Measurements from ENCODE around the gene UBE2S. TPM values are rescaled to one million over a fixed set of nuclear protein-coding genes. Genes with fewer than 3 reads are reported as not detected.
A peak's percentile ranks its signal among the peaks of the same experiment; 100 is the strongest.
"Not testable (repeated sequence)": the region's sequence is repeated elsewhere in the genome, so short reads cannot be mapped to it uniquely, and the experiment has no call there.

Gene UBE2S
- 398 and 402 TPM in 2 replicates for total RNA-seq (2021; fragmentation: NEBNext Ultra II Directional; extraction: Animal tissue kit (Norgen Biotek cat#: 25700))
- polyA plus RNA-seq (2011; rRNA removed), result 466 and 530 TPM in 2 replicates
- polyA plus RNA-seq (2011; cell fraction: cytosol; rRNA removed), result 396 TPM
- polyA plus RNA-seq (2011; cell fraction: nucleus; rRNA removed), result 278 TPM
- polyA plus RNA-seq (2012, experiment 1 of 2), result 185 to 258 TPM (median 204 TPM) in 4 replicates
- 110 TPM for polyA plus RNA-seq (2012, experiment 2 of 2)
- 234 TPM for polyA plus RNA-seq (2013, experiment 1 of 2)
- polyA plus RNA-seq (2013, experiment 2 of 2), result 223 TPM
- 54.5 and 104 TPM in 2 replicates for polyA minus RNA-seq (2011; rRNA and poly(A)+ RNA removed)
- polyA minus RNA-seq (2011; cell fraction: cytosol; rRNA and poly(A)+ RNA removed), result 239 TPM
- 43.1 TPM for polyA minus RNA-seq (2011; cell fraction: nucleus; rRNA and poly(A)+ RNA removed)
- long read RNA-seq, experiment 1, transcript UBE2S-201 (4 exons, 2,548 nt), result major isoform, 162 of 235 reads
- long read RNA-seq, experiment 1, partial matches to known transcripts, result 36 of 235 reads
- long read RNA-seq, experiment 1, other reads (novel, unspliced or antisense), result 37 of 235 reads
- long read RNA-seq, experiment 2, result 0 reads

DNA sequence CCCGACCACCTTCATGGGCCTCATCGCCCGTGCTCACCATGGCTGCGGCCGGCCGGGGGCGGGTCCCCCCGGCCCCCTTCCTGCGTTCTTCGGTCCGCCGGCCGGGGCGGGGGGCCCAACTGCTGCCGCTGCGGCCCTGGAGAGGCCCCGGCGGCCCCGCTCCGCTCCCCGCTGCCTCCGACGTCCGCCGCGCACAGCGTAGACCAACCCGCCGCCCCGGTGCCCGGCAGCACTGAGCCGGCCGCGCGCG lies at the start of gene UBE2S:
UBE2S (minus strand) TSS at position 239 of the 250 bp plus-strand sequence; CDS start at position 40, 199 bp downstream.
- CTCF ChIA-PET (ENCODE audit: partially characterized antibody), result interaction anchor here (2.2 kb wide), 1 partner anchor 23 kb away, joined by 8 read pairs; the partner anchor contains the start of gene TMEM238

More for the DNA sequence above, at the start of gene UBE2S:
- Histone ChIP-seq H3K23me2 (ENCODE audit: low read depth, low read length) (peaks cover 13% of the 10 kb centered on the region), H3K4me1 (replicated peaks in 1 of 4; ENCODE audit: control insufficient read depth in 3 of 4, insufficient read depth in 4 of 4, low read length in 3 of 4) (peaks cover 0 to 20% (median 13%) of the 10 kb centered on the region in 4 experiments; a peak in 6 of 7 replicates), H3K56ac (replicated peaks; ENCODE audit: insufficient read length, low read depth, low read length) (peak within 1 kb of the TSS; percentile 62), H4K8ac (ENCODE audit: extremely low read depth, insufficient read depth, low read length) (peak within 1 kb of the TSS; percentile 97), H2AFZ (ENCODE audit: low read length) (peak within 1 kb of the TSS; percentile 75; the same call in 1 of the 2 replicates), H3K27ac (ENCODE audit: low read depth, low read length) (peak within 1 kb of the TSS; percentile 94), H2BK20ac (ENCODE audit: low read length) (peak within 1 kb of the TSS; percentile 92; the same call in 1 of the 2 replicates), H2AK5ac (ENCODE audit: low read depth, low read length) (peak within 1 kb of the TSS; percentile 95), H3K79me1 (ENCODE audit: low read depth, low read length) (peaks cover 15% of the 10 kb centered on the region), H3K9ac (replicated peaks in 1 of 4; ENCODE audit: extremely low read depth in 1 of 4, low read depth in 3 of 4, low read length in 3 of 4) (peak within 1 kb of the TSS; percentile 78 to 86 (median 84)), H3K4me2 (ENCODE audit: insufficient read depth in 1 of 2, low read depth in 2 of 2, low read length in 2 of 2) (peak within 1 kb of the TSS; percentile 88 to 99), H2BK12ac (ENCODE audit: low read depth, low read length) (peak within 1 kb of the TSS; percentile 64), H2BK5ac (ENCODE audit: low read depth, low read length) (peak within 1 kb of the TSS; percentile 97), H2BK120ac (replicated peaks; ENCODE audit: low read depth, low read length) (peak within 1 kb of the TSS; percentile 93), H3K36me3 (ENCODE audit: control insufficient read depth in 2 of 4, insufficient read depth in 4 of 4, low read length in 3 of 4) (peaks cover 17 to 43% (median 33%) of the 10 kb centered on the region in 4 experiments), H3K4ac (replicated peaks; ENCODE audit: insufficient read length, low read depth, low read length) (peak within 1 kb of the TSS; percentile 94), H4K20me1 (replicated peaks in 1 of 2; ENCODE audit: control insufficient read depth in 1 of 2, insufficient read depth in 2 of 2, low read length in 2 of 2) (peaks cover 28 to 29% of the 10 kb centered on the region in 2 experiments), H2BK15ac (ENCODE audit: low read length) (peak within 1 kb of the TSS; percentile 97), H4K5ac (ENCODE audit: insufficient read length, low read depth, low read length) (peak within 1 kb of the TSS; percentile 98), H3K4me3 (ENCODE audit: extremely low read depth in 1 of 4, insufficient read depth in 2 of 4, low read depth in 3 of 4, low read length in 4 of 4) (peak within 1 kb of the TSS; percentile 64 to 98 (median 80)), H3K79me2 (ENCODE audit: control insufficient read depth in 1 of 2, insufficient read depth in 2 of 2, low read length in 2 of 2) (peaks cover 12 to 33% of the 10 kb centered on the region in 2 experiments), H4K91ac (replicated peaks; ENCODE audit: insufficient read length, low read length) (peak within 1 kb of the TSS; percentile 100), H3K18ac (ENCODE audit: extremely low read depth, low read length) (peak within 1 kb of the TSS; percentile 99)
- not testable (repeated sequence) for FAIRE-seq; H3K14ac ChIP-seq (ENCODE audit: insufficient read length); H3K23ac ChIP-seq (ENCODE audit: insufficient read length); H3K27me3 ChIP-seq (replicated peaks in 1 of 4; ENCODE audit: control insufficient read depth in 3 of 4, extremely low read depth in 1 of 4, insufficient read depth in 3 of 4, low read length in 3 of 4); H3K9me3 ChIP-seq (ENCODE audit: insufficient read depth in 2 of 2, low read depth in 1 of 2, low read length in 1 of 2); DNase-seq (ENCODE audit: low read depth in 1 of 2, low spot score in 2 of 2)
- 0 out of 4 replicates have a peak, but pooled peaks of 1 of the 2 experiments have one; percentile 29 for TF ChIP-seq SIN3A (conservative IDR thresholded peaks at IDR 0.05 in 1 of 2, IDR thresholded peaks at IDR 0.05 in 1 of 2; ENCODE audit: low read depth in 1 of 2, low read length in 2 of 2)
- TF ChIP-seq TAF1 (IDR thresholded peaks at IDR 0.05; ENCODE audit: low read depth, low read length), result peak; percentile 99; the same call in 1 of the 2 replicates
- TF ChIP-seq POLR2A (IDR thresholded peaks at IDR 0.05; ENCODE audit: control extremely low read depth in 1 of 2, low read depth in 2 of 2, low read length in 2 of 2), result peak in 1 of 2 experiments; percentile 96; a peak in 1 of 3 replicates
- TF ChIP-seq TAF7 (optimal IDR thresholded peaks at IDR 0.05; ENCODE audit: borderline replicate concordance, low read depth, low read length), result peak; percentile 97
- peak; percentile 86 for TF ChIP-seq PHF8 (conservative IDR thresholded peaks at IDR 0.05; ENCODE audit: low read depth, low read length)
- POLR2A ChIA-PET (ENCODE audit: partially characterized antibody), result interaction anchor here (0.6 to 34.6 kb wide), 74 partner anchors 5 to 331 kb away, joined by 3 to 874 read pairs (median 5); partner anchors contain the start of genes C19orf85, DNAAF3, EPS8L1 and FIZ1
- 3% methylated on average over 6 of the region's 36 CpGs; no CpG with 5 or more reads in 1 of the 2 experiments for WGBS, 2 experiments (ENCODE audit: extremely low coverage in 1 of 2, insufficient coverage in 1 of 2, insufficient read length in 1 of 2, insufficient replicate concordance in 2 of 2, low coverage in 1 of 2, low lambda C conversion rate in 2 of 2, missing lambda C conversion rate in 1 of 2)

Data from H1 (cell line).